Medulla oblongata (tissue), 1 donor: ENCODE data around the gene TUBB4A.

Source experiments
- DNase-seq: peaks from one replicate; pipeline ENCODE4 v3.0.0-alpha.2; 2015; ENCODE audit errors: extremely low spot score

Gene TUBB4A

DNA sequence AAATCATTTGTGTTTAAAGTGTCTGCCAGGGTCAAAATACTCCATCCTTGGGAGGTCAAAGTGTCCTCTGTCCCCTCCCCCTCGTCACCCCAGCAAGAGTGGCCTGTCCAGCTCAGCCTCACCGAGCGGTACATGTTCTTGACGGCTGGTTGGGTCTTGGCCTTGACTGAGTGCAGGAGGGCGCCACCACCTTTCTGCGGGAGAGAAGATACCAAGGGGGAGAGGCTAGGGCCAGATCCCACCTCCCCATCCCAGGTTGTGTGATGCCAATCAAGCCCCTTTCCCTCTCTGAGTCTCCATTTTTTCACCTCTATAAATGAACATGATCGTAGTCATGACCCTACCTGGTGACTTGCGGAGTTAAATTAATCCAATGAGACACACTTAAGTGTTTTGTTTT lies 31.9 kb downstream of the TUBB4A start:
- no peak for DNase-seq

- DNase-seq, result no peak
Observed at GRCh38 chr19:6467384-6467783, 34.7 kb downstream of the TUBB4A start.

- no peak for DNase-seq
Observed at GRCh38 chr19:6466526-6467248, 35.4 kb downstream of the TUBB4A start.

GRCh38 chr19:6465663-6466062 lies 36.4 kb downstream of the TUBB4A start:
- no peak for DNase-seq

DNA sequence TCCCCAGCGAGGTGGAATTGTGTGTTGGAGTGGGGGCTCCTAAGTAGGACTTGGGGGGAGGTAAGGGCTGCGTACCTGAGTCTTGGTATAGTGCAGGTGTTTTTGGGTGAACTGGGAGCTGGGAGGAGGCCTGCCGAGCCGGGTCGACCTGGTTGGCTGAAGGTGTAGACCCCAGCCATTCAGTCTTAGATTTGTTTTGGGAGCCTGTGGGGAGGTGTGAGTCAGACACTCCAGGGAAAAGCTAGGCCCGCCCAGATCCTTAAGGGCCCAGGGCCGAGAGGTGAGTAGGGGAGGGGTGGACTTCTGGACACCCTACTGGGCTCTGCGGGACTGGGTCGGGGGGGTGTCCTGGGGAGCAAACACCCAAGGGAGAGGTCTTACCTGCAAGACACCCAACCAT lies 37.1 kb downstream of the TUBB4A start:
- DNase-seq, result no peak

GRCh38 chr19:6464070-6464873 lies 37.8 kb downstream of the TUBB4A start, which contains the start of gene CRB3:
CRB3 (plus strand) TSS chr19:6464271; CDS start chr19:6464702, 431 bp downstream.
- DNase-seq, result no peak

DNA sequence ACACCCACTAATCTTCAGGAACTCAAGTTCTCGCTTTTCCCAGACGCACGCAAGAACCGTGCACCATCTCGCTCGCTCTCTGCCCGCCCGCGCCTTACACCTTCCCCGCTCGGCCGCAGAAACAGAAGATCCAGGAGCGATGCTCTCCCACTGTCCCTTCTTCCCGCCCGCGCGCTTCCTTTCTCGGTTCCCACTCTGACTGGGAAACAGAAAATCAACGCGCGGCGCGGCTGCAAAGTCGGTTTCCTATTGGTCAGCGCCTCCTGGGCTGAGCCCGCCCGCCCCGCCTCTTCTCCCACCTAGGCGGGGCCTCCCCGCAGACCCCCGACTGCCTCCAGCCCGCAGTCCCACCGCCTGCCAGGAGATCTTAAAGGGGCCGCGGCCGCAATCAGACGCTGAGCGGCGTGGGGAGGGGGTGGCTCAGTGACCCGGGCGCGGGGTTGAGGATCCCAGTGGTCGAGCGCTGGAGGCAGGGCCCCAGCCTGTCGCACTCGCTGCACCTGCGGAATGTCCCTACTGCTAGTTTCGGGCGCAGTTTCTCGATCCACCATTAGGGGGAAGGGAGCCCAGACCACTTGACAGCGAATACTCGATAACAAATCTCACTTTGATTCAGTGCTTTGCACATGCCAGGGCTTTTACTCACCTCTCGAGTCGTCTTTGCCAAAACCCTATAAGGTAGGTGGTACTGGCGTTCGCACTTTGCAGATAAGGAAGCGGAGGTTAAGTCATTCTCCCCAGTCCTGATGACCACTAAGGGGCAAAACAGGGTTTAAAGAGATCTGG lies 41.8 kb downstream of the TUBB4A start:
- peak; percentile 99 for DNase-seq

GRCh38 chr19:6459262-6460098 lies 42.6 kb downstream of the TUBB4A start, which contains the start of gene SLC25A23:
SLC25A23 (minus strand) TSS chr19:6459792; CDS start chr19:6459628, 164 bp downstream.
- DNase-seq, result peak; percentile 73

- no peak for DNase-seq
Observed at GRCh38 chr19:6458695-6459261, 43.3 kb downstream of the TUBB4A start.

DNA sequence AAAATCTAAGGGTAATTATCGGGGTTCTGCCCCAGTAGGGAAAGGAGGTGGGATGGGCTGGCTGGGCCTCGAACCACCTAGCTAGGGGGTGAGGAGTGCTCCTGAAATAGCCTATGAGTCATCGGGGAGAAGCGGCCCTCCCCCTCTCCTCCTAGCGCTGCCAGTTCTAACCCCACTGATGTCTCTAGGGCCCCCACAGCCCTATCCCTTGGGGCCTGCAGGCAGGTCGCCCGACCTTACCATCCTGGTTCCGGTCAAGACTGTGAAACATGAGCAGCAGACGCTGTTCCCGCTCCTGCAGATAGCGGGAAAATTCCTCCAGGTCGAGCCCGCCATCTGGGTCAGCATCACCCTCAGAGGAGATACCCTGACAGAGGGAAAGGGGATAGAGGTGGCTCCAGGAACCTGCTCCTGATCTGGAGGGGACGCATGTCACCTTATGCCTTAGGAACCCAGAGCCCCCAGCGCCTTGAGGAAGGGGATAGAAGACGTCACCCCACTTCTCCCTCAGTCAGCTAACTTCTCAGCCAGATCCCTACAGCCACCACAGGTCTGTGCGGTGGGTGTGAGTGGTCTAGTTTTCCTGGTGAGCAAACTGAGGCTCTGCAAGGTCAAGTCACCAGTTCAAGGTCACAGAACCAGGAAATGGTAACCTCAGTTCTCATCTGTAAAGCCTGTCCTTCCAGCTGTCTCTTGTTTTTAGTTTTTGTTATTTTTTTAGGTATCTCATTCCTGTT lies 44.0 kb downstream of the TUBB4A start:
- DNase-seq, result no peak

DNA sequence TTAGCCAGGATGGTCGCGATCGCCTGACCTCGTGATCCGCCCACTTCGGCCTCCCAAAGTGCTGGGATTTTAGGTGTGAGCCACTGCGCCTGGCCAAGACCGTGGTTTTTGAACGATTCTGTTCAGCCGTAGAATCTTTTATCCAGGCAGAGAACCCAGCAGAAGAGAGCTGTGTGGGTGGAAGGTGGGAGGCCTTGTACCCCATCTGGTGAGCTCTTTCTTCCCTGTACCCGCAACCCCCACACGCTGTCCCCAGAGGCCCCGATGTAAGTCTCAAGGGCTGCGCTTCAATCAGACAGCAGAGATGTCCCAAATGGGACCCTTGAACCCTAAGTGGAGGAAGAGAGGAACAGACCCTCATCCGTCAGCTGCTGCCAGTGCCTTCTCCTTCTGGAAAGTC lies 46.2 kb downstream of the TUBB4A start:
- no peak for DNase-seq

- DNase-seq, result no peak
Observed at GRCh38 chr19:6453951-6454565, 48.1 kb downstream of the TUBB4A start.

DNA sequence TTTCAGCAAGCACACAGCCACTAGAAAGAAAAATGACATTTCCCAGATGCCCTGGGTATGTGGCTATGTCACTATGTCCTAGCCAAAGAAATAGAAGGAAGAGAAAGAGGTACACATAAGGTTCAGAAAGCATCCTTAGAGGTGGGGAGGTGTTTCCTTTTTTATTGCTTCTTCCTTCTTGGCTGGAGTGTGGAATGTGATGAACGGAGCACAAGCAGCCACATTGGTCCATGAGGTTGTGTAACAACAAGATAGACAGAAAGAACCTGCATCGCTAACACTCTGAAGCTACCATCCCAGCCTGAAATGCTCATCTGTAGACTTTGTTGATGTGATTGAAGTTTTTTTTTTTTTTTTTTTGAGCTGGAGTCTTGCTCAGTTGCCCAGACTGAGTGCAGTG lies 49.2 kb downstream of the TUBB4A start:
- DNase-seq, result no peak

- no peak for DNase-seq
Observed at GRCh38 chr19:6452223-6452614, 49.9 kb downstream of the TUBB4A start.

DNA sequence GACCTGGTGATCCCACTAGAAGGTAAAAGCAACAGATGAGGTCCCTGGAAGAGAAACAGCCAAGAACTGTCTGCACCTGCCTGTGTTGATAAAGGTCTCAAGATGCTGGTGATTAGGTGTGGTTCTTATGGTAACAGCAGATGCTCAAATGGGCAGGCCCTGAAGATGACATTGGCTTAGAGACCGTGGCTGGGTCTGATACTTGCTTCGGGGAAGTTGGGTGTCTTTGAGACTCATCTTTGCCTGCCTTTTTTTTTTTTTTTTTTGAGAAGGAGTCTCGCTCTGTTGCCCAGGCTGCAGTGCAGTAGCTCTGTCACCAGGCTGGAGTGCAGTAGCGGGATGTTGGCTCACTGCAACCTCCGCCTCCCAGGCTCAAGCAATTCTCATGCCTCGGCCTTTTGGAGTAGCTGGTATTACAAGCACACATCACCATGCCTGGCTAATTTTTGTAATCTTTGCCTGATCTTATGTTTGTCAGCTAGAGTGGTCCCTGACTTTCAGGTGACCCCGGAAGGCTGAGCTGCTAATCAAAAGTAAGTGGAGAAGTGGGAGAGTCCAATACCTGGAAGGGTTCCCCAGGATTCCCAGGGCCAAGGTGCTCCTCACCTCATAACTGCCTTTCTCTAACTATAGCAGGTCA lies 50.4 kb downstream of the TUBB4A start:
- DNase-seq, result no peak

GRCh38 chr19:6450166-6450565 lies 51.9 kb downstream of the TUBB4A start:
- no peak for DNase-seq

DNA sequence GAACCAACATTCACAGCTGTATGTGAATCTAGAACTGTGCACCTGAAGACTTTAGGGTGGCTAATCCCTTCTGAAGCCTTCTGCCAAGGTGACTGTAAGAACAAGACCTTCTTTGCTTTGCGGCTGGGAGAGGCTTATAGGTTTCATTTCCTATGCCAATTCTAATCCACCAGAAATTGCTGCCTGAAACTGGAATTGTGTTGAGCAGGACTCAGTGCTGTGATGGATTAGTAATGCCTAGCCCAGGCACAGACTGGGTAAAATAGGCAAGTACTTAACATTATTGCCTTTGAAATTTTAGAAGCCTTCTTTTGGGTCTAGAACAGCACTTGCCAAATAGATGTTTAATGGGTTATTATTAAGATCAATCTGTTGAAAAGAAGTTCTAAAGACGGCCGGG lies 54.1 kb downstream of the TUBB4A start:
- no peak for DNase-seq

DNA sequence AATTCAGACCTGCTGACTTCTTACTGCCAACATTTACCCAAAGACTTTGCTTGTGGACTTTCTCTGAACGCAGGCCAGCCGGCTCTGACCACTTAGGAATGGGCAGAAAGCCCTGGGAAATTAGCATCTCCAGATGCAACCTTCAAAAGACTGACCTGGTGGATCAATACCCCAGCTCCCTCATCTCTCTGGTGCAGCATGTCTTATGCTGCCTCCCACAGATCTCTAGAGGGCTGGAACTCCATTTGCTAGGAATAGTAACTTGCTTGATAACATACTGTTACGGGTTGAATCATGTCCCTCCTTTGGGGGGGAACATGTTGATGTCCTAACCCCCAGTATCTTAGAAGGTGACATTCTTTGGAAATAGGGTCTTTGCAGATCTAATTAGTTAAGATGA lies 55.7 kb downstream of the TUBB4A start:
- DNase-seq, result no peak
